ENCODE results near the gene UPK3A.

The UPK3A gene

DNA sequence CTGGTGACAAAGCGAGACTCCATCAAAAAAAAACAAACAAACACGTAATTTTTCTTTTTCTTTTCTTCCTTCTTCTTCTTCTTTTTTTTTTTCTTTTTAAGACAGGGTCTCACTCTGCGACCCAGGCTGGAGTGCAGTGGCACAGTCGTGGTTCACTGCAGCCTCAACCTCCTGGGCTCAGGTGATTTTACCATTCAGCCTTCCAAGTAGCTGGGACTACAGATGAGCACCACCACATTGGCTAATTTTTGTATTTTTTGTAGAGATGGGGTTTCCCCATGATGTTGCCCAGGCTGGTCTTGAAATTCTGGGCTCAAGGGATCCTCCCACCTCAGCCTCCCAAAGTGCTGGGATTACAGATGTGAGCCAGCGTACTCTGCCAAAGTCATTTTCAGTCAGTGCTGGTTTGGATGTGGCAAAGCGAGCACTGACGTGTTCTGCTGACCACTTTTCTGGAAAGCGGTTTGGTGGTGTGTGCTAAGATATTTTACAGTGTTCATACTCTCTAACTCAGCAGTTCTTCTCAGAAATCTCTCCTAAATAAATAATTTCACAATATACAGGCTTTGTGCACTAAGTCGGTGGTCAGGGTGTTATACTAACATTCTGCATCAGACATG lies 35.7 kb downstream of the UPK3A start:
- peak overlapping the region; percentile 91; the same call in 1 of the 2 replicates for H3K27ac ChIP-seq
- H4K20me1 ChIP-seq (ENCODE audit: insufficient read depth) = no peaks in the 10 kb centered on the region
- H3K4me2 ChIP-seq = peak overlapping the region; percentile 98
- no peaks in the 10 kb centered on the region for H3K36me3 ChIP-seq (ENCODE audit: insufficient read depth)
- H3K4me3 ChIP-seq (IDR thresholded peaks at IDR 0.05; ENCODE audit: insufficient read depth, low read depth, low read length) = no peak overlapping the region
- TF ChIP-seq, protein P1, sequence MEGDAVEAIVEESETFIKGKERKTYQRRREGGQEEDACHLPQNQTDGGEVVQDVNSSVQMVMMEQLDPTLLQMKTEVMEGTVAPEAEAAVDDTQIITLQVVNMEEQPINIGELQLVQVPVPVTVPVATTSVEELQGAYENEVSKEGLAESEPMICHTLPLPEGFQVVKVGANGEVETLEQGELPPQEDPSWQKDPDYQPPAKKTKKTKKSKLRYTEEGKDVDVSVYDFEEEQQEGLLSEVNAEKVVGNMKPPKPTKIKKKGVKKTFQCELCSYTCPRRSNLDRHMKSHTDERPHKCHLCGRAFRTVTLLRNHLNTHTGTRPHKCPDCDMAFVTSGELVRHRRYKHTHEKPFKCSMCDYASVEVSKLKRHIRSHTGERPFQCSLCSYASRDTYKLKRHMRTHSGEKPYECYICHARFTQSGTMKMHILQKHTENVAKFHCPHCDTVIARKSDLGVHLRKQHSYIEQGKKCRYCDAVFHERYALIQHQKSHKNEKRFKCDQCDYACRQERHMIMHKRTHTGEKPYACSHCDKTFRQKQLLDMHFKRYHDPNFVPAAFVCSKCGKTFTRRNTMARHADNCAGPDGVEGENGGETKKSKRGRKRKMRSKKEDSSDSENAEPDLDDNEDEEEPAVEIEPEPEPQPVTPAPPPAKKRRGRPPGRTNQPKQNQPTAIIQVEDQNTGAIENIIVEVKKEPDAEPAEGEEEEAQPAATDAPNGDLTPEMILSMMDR (conservative IDR thresholded peaks at IDR 0.05; ENCODE audit: low read depth, low read length) = no peak
- no peak overlapping the region for H2AFZ ChIP-seq (ENCODE audit: low read depth)
- H3K9ac ChIP-seq = no peak overlapping the region; the same call in 1 of the 2 replicates
- no peaks in the 10 kb centered on the region for H3K27me3 ChIP-seq (ENCODE audit: insufficient read depth, low read depth)
- peaks cover 61% of the 10 kb centered on the region for H3K4me1 ChIP-seq (ENCODE audit: low read depth, poor library complexity, severe bottlenecking)
- peaks cover 63% of the 10 kb centered on the region for H3K79me2 ChIP-seq (ENCODE audit: insufficient read depth, low read depth)

DNA sequence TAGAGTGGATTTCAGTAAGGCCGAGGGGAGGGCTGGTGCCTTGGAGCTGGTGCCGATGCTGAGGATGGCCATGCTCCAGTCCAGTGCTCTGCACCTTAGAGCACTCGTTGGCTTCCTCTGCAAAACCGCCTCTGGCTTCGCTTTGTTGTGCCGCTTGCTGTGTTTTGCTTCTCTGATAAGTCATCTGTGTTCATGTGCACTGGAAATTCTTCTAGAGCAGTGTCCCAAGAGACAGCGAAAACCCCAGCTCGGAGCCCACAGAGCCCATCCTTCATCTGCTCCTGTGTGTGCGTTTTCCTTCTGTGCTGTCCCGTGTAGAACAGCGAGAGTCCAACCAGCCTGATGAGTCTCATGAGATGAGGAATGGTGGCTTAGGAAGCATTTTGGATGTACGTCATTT lies 37.1 kb downstream of the UPK3A start:
- Histone ChIP-seq H3K36me3 (ENCODE audit: insufficient read depth) (no peaks in the 10 kb centered on the region), H4K20me1 (ENCODE audit: insufficient read depth) (no peaks in the 10 kb centered on the region), H3K27me3 (ENCODE audit: insufficient read depth, low read depth) (no peaks in the 10 kb centered on the region), H3K4me3 (IDR thresholded peaks at IDR 0.05; ENCODE audit: insufficient read depth, low read depth, low read length) (no peak overlapping the region), H3K4me2 (no peak overlapping the region), H3K4me1 (ENCODE audit: low read depth, poor library complexity, severe bottlenecking) (peaks cover 48% of the 10 kb centered on the region), H3K27ac (no peak overlapping the region), H3K9ac (no peak overlapping the region), H3K79me2 (ENCODE audit: insufficient read depth, low read depth) (peaks cover 51% of the 10 kb centered on the region), H2AFZ (ENCODE audit: low read depth) (no peak overlapping the region)
- TF ChIP-seq, protein P1 (conservative IDR thresholded peaks at IDR 0.05; ENCODE audit: low read depth, low read length) = no peak

DNA sequence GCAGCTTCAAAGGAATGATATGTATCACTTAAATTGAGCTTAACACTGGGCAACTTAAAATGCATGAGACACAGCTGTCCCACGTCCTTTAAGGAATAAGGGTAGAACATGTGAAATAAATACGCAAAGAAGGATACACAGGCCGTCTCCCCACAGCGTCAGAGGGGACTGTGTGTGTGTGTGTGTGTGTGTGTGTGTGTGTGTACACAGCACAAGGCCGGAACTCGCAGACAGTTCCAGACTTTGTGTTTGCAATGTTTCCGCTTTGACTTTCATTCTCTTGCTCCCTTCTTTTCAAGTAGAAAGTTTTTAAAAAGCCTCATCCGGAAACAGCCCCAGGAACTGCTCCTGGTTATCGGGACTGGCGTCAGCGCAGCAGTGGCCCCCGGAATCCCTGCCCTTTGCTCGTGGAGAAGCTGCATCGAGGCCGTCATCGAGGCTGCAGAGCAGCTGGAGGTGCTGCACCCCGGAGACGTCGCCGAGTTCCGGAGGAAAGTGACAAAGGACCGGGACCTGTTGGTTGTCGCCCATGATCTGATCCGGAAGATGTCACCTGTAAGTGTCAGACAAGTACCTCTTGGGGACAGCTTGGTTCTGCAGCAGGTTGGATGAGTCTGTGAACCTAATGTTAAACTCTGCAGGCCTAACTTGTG lies 38.2 kb downstream of the UPK3A start:
- peaks cover 39% of the 10 kb centered on the region for H3K79me2 ChIP-seq (ENCODE audit: insufficient read depth, low read depth)

DNA sequence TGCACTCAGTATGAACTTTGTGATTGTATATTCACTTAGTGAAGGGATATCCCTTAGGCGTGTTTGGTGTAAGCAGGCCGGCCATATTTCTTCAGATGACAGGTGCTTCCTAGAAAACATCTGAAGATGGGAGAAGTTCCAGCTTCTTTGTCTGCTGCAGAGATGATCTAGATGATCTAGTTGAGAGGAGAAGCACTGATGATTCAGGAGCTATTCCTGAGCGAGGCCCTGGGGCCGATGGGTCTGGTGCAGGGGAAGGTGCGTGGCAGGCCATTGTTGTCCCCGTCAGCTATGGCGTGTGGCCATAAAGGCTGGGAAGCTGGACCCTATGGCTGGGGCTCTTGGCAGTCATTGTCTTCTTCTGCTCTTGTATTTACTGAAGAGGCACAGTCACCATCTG lies 38.9 kb downstream of the UPK3A start:
- H2AFZ ChIP-seq (ENCODE audit: low read depth) = no peak overlapping the region
- TF ChIP-seq, protein P1 (conservative IDR thresholded peaks at IDR 0.05; ENCODE audit: low read depth, low read length) = no peak
- peaks cover 29% of the 10 kb centered on the region for H3K4me1 ChIP-seq (ENCODE audit: low read depth, poor library complexity, severe bottlenecking)
- H4K20me1 ChIP-seq (ENCODE audit: insufficient read depth) = no peaks in the 10 kb centered on the region
- H3K4me2 ChIP-seq = no peak overlapping the region
- H3K27ac ChIP-seq = no peak overlapping the region
- no peak overlapping the region for H3K9ac ChIP-seq
- H3K36me3 ChIP-seq (ENCODE audit: insufficient read depth) = no peaks in the 10 kb centered on the region
- no peak overlapping the region for H3K4me3 ChIP-seq (IDR thresholded peaks at IDR 0.05; ENCODE audit: insufficient read depth, low read depth, low read length)
- H3K79me2 ChIP-seq (ENCODE audit: insufficient read depth, low read depth) = peaks cover 39% of the 10 kb centered on the region
- no peaks in the 10 kb centered on the region for H3K27me3 ChIP-seq (ENCODE audit: insufficient read depth, low read depth)

More for the DNA sequence above, 38.2 kb downstream of the UPK3A start:
- Histone ChIP-seq H3K36me3 (ENCODE audit: insufficient read depth) (no peaks in the 10 kb centered on the region), H3K4me3 (IDR thresholded peaks at IDR 0.05; ENCODE audit: insufficient read depth, low read depth, low read length) (no peak overlapping the region), H3K27ac (no peak overlapping the region), H3K4me2 (no peak overlapping the region), H3K4me1 (ENCODE audit: low read depth, poor library complexity, severe bottlenecking) (peaks cover 36% of the 10 kb centered on the region), H3K27me3 (ENCODE audit: insufficient read depth, low read depth) (no peaks in the 10 kb centered on the region), H2AFZ (ENCODE audit: low read depth) (no peak overlapping the region), H3K9ac (no peak overlapping the region), H4K20me1 (ENCODE audit: insufficient read depth) (no peaks in the 10 kb centered on the region)
- TF ChIP-seq, protein P1 (conservative IDR thresholded peaks at IDR 0.05; ENCODE audit: low read depth, low read length) = no peak
